ENCODE data around the gene RPH3AL.
"Not testable (repeated sequence)": the region's sequence is repeated elsewhere in the genome, so short reads cannot be mapped to it uniquely, and the experiment has no call there.

RPH3AL gene

DNA sequence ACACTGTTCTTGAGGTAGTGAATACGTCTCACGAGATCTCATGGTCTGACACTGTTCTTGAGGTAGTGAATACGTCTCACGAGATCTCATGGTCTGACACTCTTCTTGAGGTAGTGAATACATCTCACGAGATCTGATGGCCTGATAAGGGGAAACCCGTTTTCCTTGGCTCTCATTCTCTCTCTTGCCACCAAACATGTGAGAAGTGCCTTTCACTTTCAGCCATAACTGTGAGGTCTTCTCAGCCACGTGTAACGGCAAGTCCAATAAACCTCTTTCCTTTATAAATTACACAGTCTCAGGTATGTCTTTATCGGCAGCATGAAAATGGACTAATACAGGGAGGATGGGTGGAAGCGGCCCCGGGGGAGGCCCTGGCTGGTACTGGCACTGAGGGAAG, 184.0 kb downstream of the RPH3AL start:
- DNase-seq, result not testable (repeated sequence)

DNA sequence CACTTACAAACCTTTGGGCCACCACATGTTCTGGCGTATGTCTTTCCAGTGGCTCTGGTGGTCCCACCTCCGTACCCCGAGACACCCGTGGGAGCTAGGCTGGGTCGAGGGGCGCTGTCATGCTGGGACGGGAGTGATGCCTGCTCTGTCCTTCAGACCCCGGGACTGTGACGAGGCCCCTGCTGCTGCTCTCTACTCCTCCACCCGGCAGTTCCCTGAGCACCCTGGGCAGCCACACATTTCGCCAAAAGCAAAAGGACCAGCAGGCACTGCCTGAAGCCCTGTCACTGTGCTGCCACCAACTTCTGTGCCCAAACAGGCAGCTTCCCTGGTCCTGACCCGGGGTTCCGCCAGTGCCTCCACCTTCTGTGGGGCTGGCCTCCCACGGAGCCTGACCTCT, 186.7 kb downstream of the RPH3AL start:
- DNase-seq, result no peak

DNA sequence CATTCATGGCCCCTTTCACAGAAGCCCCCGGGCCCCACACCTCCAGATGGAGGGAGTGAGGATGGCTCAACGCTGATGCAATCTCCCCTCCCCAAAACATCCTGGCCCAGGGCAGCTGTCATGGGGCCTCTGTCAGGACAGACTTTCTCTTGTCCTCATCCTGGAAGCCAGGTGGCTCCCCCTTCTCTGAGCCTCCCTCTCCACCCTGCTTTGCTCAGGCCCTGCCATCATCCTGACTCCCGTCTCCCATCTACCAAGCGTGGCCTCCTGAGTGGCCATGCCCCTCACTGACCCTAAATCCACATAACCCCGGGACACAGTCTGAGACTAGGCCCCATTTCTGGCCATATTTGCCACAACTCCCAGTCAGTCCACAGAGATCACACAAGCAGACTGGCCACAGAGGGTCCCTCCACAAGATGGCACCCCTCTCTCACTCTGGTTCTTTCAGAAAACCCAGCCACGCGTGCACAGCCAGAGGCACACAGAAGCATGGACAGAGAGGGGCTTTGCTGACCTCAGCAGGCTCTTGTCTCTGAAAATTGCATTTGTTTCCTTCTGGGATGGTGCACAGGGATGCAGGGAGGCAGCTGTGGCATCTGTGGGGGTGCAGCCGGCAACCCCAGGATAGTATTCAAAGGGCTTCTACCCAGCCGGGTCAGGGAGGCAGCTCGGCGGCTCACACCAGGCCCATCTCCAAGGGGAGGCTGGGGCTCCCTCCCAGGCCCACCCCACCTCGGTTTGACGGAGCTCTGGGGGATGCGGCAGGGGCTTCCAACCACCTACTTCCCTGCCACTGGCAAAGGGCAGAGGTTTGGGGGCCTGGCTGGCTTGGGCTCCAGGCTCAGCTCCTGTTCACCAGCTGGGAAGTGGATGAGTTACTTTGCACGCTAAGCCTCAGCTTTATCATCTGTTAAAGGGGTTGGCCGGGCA, 188.0 kb downstream of the RPH3AL start:
- DNase-seq, result no peak

DNA sequence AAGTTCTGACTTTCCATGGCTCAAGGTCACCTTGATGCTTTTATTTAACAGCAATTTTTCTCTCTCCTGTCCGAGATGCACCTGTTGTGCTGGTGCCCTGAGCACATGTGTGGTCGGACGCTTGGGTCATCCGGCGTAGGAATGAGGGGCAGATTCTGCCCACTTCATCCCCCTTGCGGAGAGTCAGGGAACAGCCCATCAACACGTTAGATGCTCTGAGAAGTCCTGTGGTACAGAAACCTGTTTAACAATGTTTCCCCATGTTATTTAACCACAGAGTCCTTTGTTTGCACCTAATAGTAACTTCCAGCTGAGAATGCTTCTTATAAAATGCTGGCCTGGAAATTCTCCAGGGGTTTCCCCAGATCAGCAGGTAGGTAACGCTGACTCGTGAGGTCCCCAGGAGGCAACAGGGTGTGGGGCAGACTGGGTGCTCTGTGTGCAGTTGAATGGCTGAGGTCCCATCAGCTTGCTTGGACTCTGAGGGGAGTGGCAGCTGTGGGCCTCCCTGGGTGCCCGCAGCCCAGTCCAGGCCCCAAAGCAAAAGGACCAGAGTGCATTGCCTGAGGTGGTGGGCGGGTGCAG, 189.0 kb downstream of the RPH3AL start:
- no peak for DNase-seq

DNA sequence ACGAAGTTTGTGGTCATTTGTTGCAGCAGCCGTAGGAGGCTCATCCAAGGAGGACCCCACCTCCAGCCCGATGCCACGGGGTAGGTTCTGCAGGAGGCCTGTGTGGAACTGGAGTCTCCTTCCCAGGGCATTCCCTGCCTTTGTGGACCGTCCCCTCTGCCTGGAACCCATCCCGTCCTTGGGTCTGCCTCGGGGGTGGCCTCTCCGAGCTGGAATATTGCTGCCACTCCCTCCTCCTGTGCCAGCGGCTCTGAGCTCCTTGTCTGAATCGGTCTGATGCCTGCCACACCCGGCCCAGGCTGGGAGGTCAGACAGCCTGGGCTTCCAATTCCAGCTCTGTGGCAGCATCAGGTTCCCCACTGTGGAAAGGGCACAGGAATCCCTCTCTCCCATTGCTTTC, 189.9 kb downstream of the RPH3AL start:
- no peak for DNase-seq

Measured in NCI-H774 (cell line).